Small intestine (tissue), 16 donors: ENCODE results near the gene TEX13B. TPM values are rescaled to one million over a fixed set of nuclear protein-coding genes. Genes with fewer than 3 reads are reported as not detected.

Source experiments
- DNase-seq, 2 donors: peaks; one replicate each; pipeline versions ENCODE4 v3.0.0 to v3.0.0-alpha.2; 2013
- FAIRE-seq: peaks from 2 replicates; lab custom pipeline; 2012; peaks lifted over from hg19 to GRCh38; lab: Jason Lieb, UNC
- H3K27ac ChIP-seq, 3 donors: one replicate each; pipeline ENCODE4 v1.5.1; 2013; ENCODE audit warnings: low read length in 2 of 3, mild to moderate bottlenecking in 2 of 3, control low read depth in 1 of 3, inconsistent platforms in 1 of 3, low read depth in 1 of 3, moderate library complexity in 1 of 3
- H3K27me3 ChIP-seq, 3 donors: one replicate each; pipeline ENCODE4 v1.6.1; 2013; ENCODE audit warnings: low read length in 3 of 3, inconsistent platforms in 1 of 3; ENCODE audit not compliant: control insufficient read depth in 3 of 3, insufficient read depth in 3 of 3
- H3K36me3 ChIP-seq, 3 donors: one replicate each; pipeline ENCODE4 v1.6.1; 2013; ENCODE audit warnings: low read length in 3 of 3, inconsistent platforms in 1 of 3, low read depth in 1 of 3, mild to moderate bottlenecking in 1 of 3, moderate library complexity in 1 of 3; ENCODE audit not compliant: control insufficient read depth in 3 of 3, insufficient read depth in 2 of 3
- H3K4me1 ChIP-seq, 3 donors: one replicate each; pipeline ENCODE4 v1.6.1; 2013; ENCODE audit warnings: low read length in 2 of 3, inconsistent platforms in 1 of 3, low read depth in 1 of 3, mild to moderate bottlenecking in 1 of 3, moderate library complexity in 1 of 3; ENCODE audit not compliant: control insufficient read depth in 3 of 3, insufficient read depth in 2 of 3
- H3K4me3 ChIP-seq, 3 donors: one replicate each; pipeline ENCODE4 v1.5.1; 2013; ENCODE audit warnings: low read length in 3 of 3, control low read depth in 1 of 3, inconsistent platforms in 1 of 3, low read depth in 1 of 3, mild to moderate bottlenecking in 1 of 3, moderate library complexity in 1 of 3
- H3K9me3 ChIP-seq, 2 donors: one replicate each; pipeline ENCODE4 v1.6.1; 2013; ENCODE audit warnings: low read depth in 1 of 2, low read length in 1 of 2; ENCODE audit not compliant: control insufficient read depth in 2 of 2, insufficient read depth in 1 of 2
- WGBS, 3 donors: extraction: QIAGEN DNeasy Blood & Tissue Kit; methylation state at CpG; one replicate each; pipeline ENCODE4 v1.1.7; 2013; 5-methylcytosine and 5-hydroxymethylcytosine counted together
- long read RNA-seq, 10 donors: transcript quantifications; one replicate each; lab custom pipeline, GENCODE V29; 2026
- polyA plus RNA-seq, 4 donors: library from polyadenylated mRNA; stranded (reverse) in 3 of 4; unstranded in 1 of 4; fragments of 200-250 nt in 3 of 4; fragments of 120-200 nt in 1 of 4; gene quantifications; one replicate each; pipeline versions ENCODE4 v1.2.1 to v1.2.3, GENCODE V29; 2013
- donor health status: healthy with polysubstance abuse.
- donor health status: control.
- donor health status: control.
- donor health status: Bipolar disorder and iron deficiency.
- donor health status: healthy.

TEX13B gene
- not detected for polyA plus RNA-seq
- long read RNA-seq, donor 1, result 0 reads
- long read RNA-seq, donor 2, result 0 reads
- long read RNA-seq, donor 3, result 0 reads
- long read RNA-seq, donor 4, result 0 reads
- long read RNA-seq, donor 5, result 0 reads
- long read RNA-seq, donor 6, result 0 reads
- long read RNA-seq, donor 7, result 0 reads
- long read RNA-seq, donor 8, result 0 reads
- long read RNA-seq, donor 9, result 0 reads
- long read RNA-seq, donor 10, result 0 reads

- no peak for DNase-seq
- H3K4me1 ChIP-seq, result no peaks in the 10 kb centered on the region
- H3K9me3 ChIP-seq, result no peaks in the 10 kb centered on the region
- FAIRE-seq, result no peak
- no peaks in the 10 kb centered on the region for H3K36me3 ChIP-seq
- H3K27me3 ChIP-seq, result no peaks in the 10 kb centered on the region
- 71 to 84% (median 83%) methylated on average over 5 to 6 of the region's 6 CpGs for WGBS, 3 donors
- H3K27ac ChIP-seq, result no peak within 1 kb of the TSS
- no peak within 1 kb of the TSS for H3K4me3 ChIP-seq
Measured at GRCh38 chrX:107982356-107982755, at the start of gene TEX13B. Gene TEX13B (minus strand): TSS chrX:107982370. CDS start chrX:107982127, 243 bp downstream.

- Histone ChIP-seq H3K27me3 (no peaks in the 10 kb centered on the region), H3K27ac (no peak overlapping the region), H3K36me3 (no peaks in the 10 kb centered on the region), H3K4me1 (peaks cover 0 to 2% (median 0%) of the 10 kb centered on the region in 3 donors), H3K9me3 (no peaks in the 10 kb centered on the region), H3K4me3 (no peak overlapping the region)
- 81 to 92% (median 83%) methylated on average over 5 of the region's 5 CpGs for WGBS, 3 donors
- DNase-seq (no peak), FAIRE-seq (no peak)
Measured at GRCh38 chrX:108029928-108030711, 48.0 kb upstream of the TEX13B start.

GRCh38 chrX:108028854-108029253 is 46.7 kb upstream of the TEX13B start:
- WGBS, 3 donors, result 77 to 88% (median 82%) methylated on average over 1 of the region's 1 CpG

GRCh38 chrX:108025954-108026600 is 43.9 kb upstream of the TEX13B start:
- Histone ChIP-seq H3K4me3 (no peak overlapping the region), H3K4me1 (no peaks in the 10 kb centered on the region), H3K9me3 (no peaks in the 10 kb centered on the region), H3K36me3 (no peaks in the 10 kb centered on the region), H3K27me3 (no peaks in the 10 kb centered on the region), H3K27ac (no peak overlapping the region)
- DNase-seq (peak in 1 of 2 donors; percentile 9), FAIRE-seq (no peak)
- WGBS, 3 donors, result 32 to 49% (median 37%) methylated on average over 2 of the region's 2 CpGs

More at GRCh38 chrX:108028854-108029253, 46.7 kb upstream of the TEX13B start:
- Histone ChIP-seq H3K9me3 (no peaks in the 10 kb centered on the region), H3K36me3 (no peaks in the 10 kb centered on the region), H3K4me1 (peaks cover 0 to 2% (median 0%) of the 10 kb centered on the region in 3 donors), H3K4me3 (no peak overlapping the region), H3K27me3 (no peaks in the 10 kb centered on the region), H3K27ac (no peak overlapping the region)
- DNase-seq, result no peak
- no peak for FAIRE-seq

GRCh38 chrX:108025376-108025775 is 43.2 kb upstream of the TEX13B start:
- Histone ChIP-seq H3K27ac (no peak overlapping the region), H3K4me1 (no peaks in the 10 kb centered on the region), H3K9me3 (no peaks in the 10 kb centered on the region), H3K4me3 (no peak overlapping the region), H3K36me3 (no peaks in the 10 kb centered on the region), H3K27me3 (no peaks in the 10 kb centered on the region)
- DNase-seq (no peak), FAIRE-seq (no peak)
- WGBS, 3 donors, result 95 to 97% (median 97%) methylated on average over 1 of the region's 1 CpG

- FAIRE-seq, result no peak
- H3K27ac ChIP-seq, result no peak overlapping the region
- WGBS, 3 donors, result 21 to 87% (median 58%) methylated on average over 1 of the region's 1 CpG
- no peak overlapping the region for H3K4me3 ChIP-seq
- H3K9me3 ChIP-seq, result no peaks in the 10 kb centered on the region
- H3K4me1 ChIP-seq, result peaks cover 0 to 7% (median 0%) of the 10 kb centered on the region in 3 donors
- DNase-seq, result no peak
- no peaks in the 10 kb centered on the region for H3K27me3 ChIP-seq
- no peaks in the 10 kb centered on the region for H3K36me3 ChIP-seq
Measured at GRCh38 chrX:108022491-108023089, 40.4 kb upstream of the TEX13B start.

GRCh38 chrX:108020631-108021030 is 38.5 kb upstream of the TEX13B start:
- H3K27me3 ChIP-seq, result no peaks in the 10 kb centered on the region
- no peak for FAIRE-seq
- no peak overlapping the region for H3K4me3 ChIP-seq
- peak; percentile 12 to 18 for DNase-seq
- H3K36me3 ChIP-seq, result no peaks in the 10 kb centered on the region
- peaks cover 0 to 8% (median 0%) of the 10 kb centered on the region in 3 donors for H3K4me1 ChIP-seq
- no peak overlapping the region for H3K27ac ChIP-seq
- WGBS, 3 donors, result 0 to 22% (median 7%) methylated on average over 2 of the region's 2 CpGs
- no peaks in the 10 kb centered on the region for H3K9me3 ChIP-seq

- peaks cover 0 to 8% (median 0%) of the 10 kb centered on the region in 3 donors for H3K4me1 ChIP-seq
- no peak overlapping the region for H3K4me3 ChIP-seq
- H3K27ac ChIP-seq, result no peak overlapping the region
- no peaks in the 10 kb centered on the region for H3K36me3 ChIP-seq
- no peaks in the 10 kb centered on the region for H3K9me3 ChIP-seq
- WGBS, 3 donors, result 34 to 64% (median 57%) methylated on average over 3 of the region's 3 CpGs
- DNase-seq (no peak), FAIRE-seq (no peak)
- H3K27me3 ChIP-seq, result no peaks in the 10 kb centered on the region
Measured at GRCh38 chrX:108019382-108019875, 37.3 kb upstream of the TEX13B start.
